HepG2 (cell line): ENCODE data around the gene SYNDIG1. TPM values are rescaled to one million over a fixed set of nuclear protein-coding genes. Genes with fewer than 3 reads are reported as not detected.
A peak's percentile ranks its signal among the peaks of the same experiment; 100 is the strongest.

ENCODE experiments used
- ATAC-seq: fragments of 200-7000 bp; cut with Tn5 transposase; 3 replicates; pipeline ENCODE4 v1.9.1; 2020; ENCODE audit warnings: mild to moderate bottlenecking, moderate library complexity
- BruUV-seq: library from RNA; stranded (reverse); fragments of 400-500 nt; replicated peaks from 2 replicates; lab custom pipeline; 2021; lab: Mats Ljungman, UMichigan
- CTCF ChIA-PET: fragments of 300-600 bp; formaldehyde crosslinking; extraction: SDS; loops from one replicate; lab custom pipeline; 2021; ENCODE audit warnings: low total read pairs, inconsistent platforms, low intra/inter-chr PET ratio; lab: Yijun Ruan, JAX
- POLR2A ChIA-PET: fragments of 350-600 bp; sonication (Branson Sonifier 250); formaldehyde crosslinking; loops from one replicate; lab custom pipeline; 2020; ENCODE audit warnings: antibody characterized with exemption, inconsistent platforms; lab: Yijun Ruan, JAX
- DNase-seq: peaks from one replicate; pipeline ENCODE4 v3.0.0-alpha.2; 2015; ENCODE audit warnings: low spot score
- FAIRE-seq: peaks from 3 replicates; lab custom pipeline; 2011; peaks lifted over from hg19 to GRCh38; lab: Jason Lieb, UNC
- H2AFZ ChIP-seq: one replicate; pipeline ENCODE4 v1.6.1; 2011; ENCODE audit warnings: low read length, inconsistent platforms
- H3K27ac ChIP-seq: fragments of 300-600 bp; 3 replicates; pipeline ENCODE4 v1.8.0; 2011; ENCODE audit warnings: mixed run types, mild to moderate bottlenecking, mixed read lengths, low read length, inconsistent platforms; ENCODE audit not compliant: insufficient read depth; ENCODE audit errors: extremely low read length
- H3K27me3 ChIP-seq, 2 experiments: fragments of 200-600 bp in 1 of 2; 2 replicates in 1 of 2; 3 replicates in 1 of 2; pipeline versions ENCODE4 v1.6.0 to v1.8.0; 2011; ENCODE audit warnings: low read length in 2 of 2, mild to moderate bottlenecking in 2 of 2, moderate library complexity in 2 of 2, inconsistent platforms in 1 of 2; ENCODE audit not compliant: insufficient read depth in 2 of 2, control insufficient read depth in 1 of 2
- H3K36me3 ChIP-seq, 2 experiments: fragments of 200-600 bp in 1 of 2; replicated peaks in 1 of 2; 2 replicates in 1 of 2; 3 replicates in 1 of 2; pipeline versions ENCODE4 v1.5.1 to v1.8.0; 2011; ENCODE audit warnings: low read length in 2 of 2, inconsistent platforms in 1 of 2; ENCODE audit not compliant: insufficient read depth in 2 of 2, control insufficient read depth in 1 of 2
- H3K4me1 ChIP-seq: 2 replicates; pipeline ENCODE4 v1.5.1; 2012; ENCODE audit warnings: low read length, inconsistent platforms; ENCODE audit not compliant: insufficient read depth
- H3K4me2 ChIP-seq: 2 replicates; pipeline ENCODE4 v1.6.0; 2011; ENCODE audit warnings: low read depth, low read length, inconsistent platforms
- H3K4me3 ChIP-seq, 3 experiments: fragments of 200-600 bp in 1 of 3; sonication (generic), shearing (Covaris generic) in 1 of 3; replicated peaks in 1 of 3; 2 replicates each; pipeline ENCODE4 v1.5.1; 2011 to 2016; ENCODE audit warnings: low read length in 3 of 3, inconsistent platforms in 2 of 3, low read depth in 2 of 3, mild to moderate bottlenecking in 2 of 3, control low read depth in 1 of 3, mixed read lengths in 1 of 3; ENCODE audit not compliant: insufficient read depth in 1 of 3
- H3K79me2 ChIP-seq: one replicate; pipeline ENCODE4 v1.6.1; 2011; ENCODE audit warnings: low read length, inconsistent platforms; ENCODE audit not compliant: insufficient read depth
- H3K9ac ChIP-seq: 2 replicates; pipeline ENCODE4 v1.6.0; 2011; ENCODE audit warnings: mild to moderate bottlenecking, low read depth, low read length, inconsistent platforms; ENCODE audit not compliant: insufficient read depth
- H3K9me3 ChIP-seq: 2 replicates; pipeline ENCODE4 v1.5.1; 2012; ENCODE audit warnings: mild to moderate bottlenecking, low read length
- H4K20me1 ChIP-seq: 2 replicates; pipeline ENCODE4 v1.6.0; 2011; ENCODE audit warnings: inconsistent platforms, mild to moderate bottlenecking, low read length, moderate library complexity; ENCODE audit not compliant: insufficient read depth
- CEBPB ChIP-seq: IDR thresholded peaks from 2 replicates; pipeline ENCODE4 v1.6.1; 2011; ENCODE audit warnings: low read depth, low read length, improper control_type of control experiment, borderline replicate concordance
- GABPA ChIP-seq, 2 experiments: IDR thresholded peaks; 2 replicates each; pipeline ENCODE4 v1.6.1; 2011 to 2016; ENCODE audit warnings: low read depth in 2 of 2, low read length in 1 of 2, missing biosample characterization in 1 of 2, missing genetic modification characterization in 1 of 2
- GPN1 ChIP-seq: sonication (generic); formaldehyde crosslinking; IDR thresholded peaks from 2 replicates; pipeline ENCODE4 v1.5.1; 2020; ENCODE audit warnings: missing genetic modification reagents, borderline replicate concordance
- GTF2F1 ChIP-seq: fragments of 150-350 bp; IDR thresholded peaks from 2 replicates; pipeline ENCODE4 v1.6.1; 2014; ENCODE audit warnings: low read length
- HNRNPH1 ChIP-seq: fragments of 200-400 bp; formaldehyde crosslinking; optimal IDR thresholded peaks from 2 replicates; pipeline ENCODE3; 2017; ENCODE audit warnings: mild to moderate bottlenecking, low read depth, low read length
- NFRKB ChIP-seq: fragments of 450-650 bp; IDR thresholded peaks from 2 replicates; pipeline ENCODE4 v1.6.1; 2017
- ZNF7 ChIP-seq: IDR thresholded peaks from 2 replicates; pipeline ENCODE4 v1.6.1; 2016; ENCODE audit warnings: missing biosample characterization, missing genetic modification reagents
- ZNF816 ChIP-seq: sonication (generic); formaldehyde crosslinking; IDR thresholded peaks from 2 replicates; pipeline ENCODE4 v1.8.0; 2022; ENCODE audit warnings: missing genetic modification reagents, mild to moderate bottlenecking, borderline replicate concordance
- WGBS: methylation state at CpG from one replicate; pipeline ENCODE4 v1.1.6; 2017; ENCODE audit warnings: low lambda C conversion rate; 5-methylcytosine and 5-hydroxymethylcytosine counted together
- in situ Hi-C: cut with HindIII; loops from 2 replicates; pipeline ENCODE4 v1.10.0; 2017; ENCODE audit warnings: low pct_unique_long_range_greater_than_20kb; ENCODE audit not compliant: extremely low pct_ligation_motif_present
- intact Hi-C: fragments of 100-400 bp; cut with micrococcal nuclease; formaldehyde crosslinking; loops from one replicate; pipeline ENCODE4 v1.10.0; 2022; ENCODE audit not compliant: unreplicated experiment
- polyA plus RNA-seq, 8 experiments: library from polyadenylated mRNA; depleted of rRNA in 3 of 8; stranded (reverse) in 7 of 8; unstranded in 1 of 8; fragments of >200 nt; fragmentation: Illumina TruSeq in 4 of 8; extraction: Trizol in 4 of 8; gene quantifications; 2 replicates each; pipeline versions ENCODE4 v1.2.1 to v1.2.3, GENCODE V29; 2011 to 2016; ENCODE audit warnings: low read depth in 4 of 8, missing spikeins in 1 of 8, mixed read lengths in 1 of 8; ENCODE audit not compliant: insufficient read depth in 1 of 8
- total RNA-seq, 5 experiments: library from RNA; depleted of rRNA; stranded (reverse); fragments of >200 nt; fragmentation: Illumina TruSeq; extraction: Trizol; gene quantifications; 2 replicates each; pipeline ENCODE4 v1.2.3, GENCODE V29; 2016; ENCODE audit warnings: low read depth in 1 of 5
- TF ChIP-seq, protein P1 (sequence below): sonication (generic); formaldehyde crosslinking; IDR thresholded peaks from 2 replicates; pipeline ENCODE4 v1.4.0; 2020; ENCODE audit warnings: low read depth, mild to moderate bottlenecking, missing genetic modification reagents

SYNDIG1 gene
- total and polyA plus RNA-seq, 2 of the 13 experiments (the other 11 are each of a cell fraction or from before 2014, with no cell fraction given) = not detected

DNA sequence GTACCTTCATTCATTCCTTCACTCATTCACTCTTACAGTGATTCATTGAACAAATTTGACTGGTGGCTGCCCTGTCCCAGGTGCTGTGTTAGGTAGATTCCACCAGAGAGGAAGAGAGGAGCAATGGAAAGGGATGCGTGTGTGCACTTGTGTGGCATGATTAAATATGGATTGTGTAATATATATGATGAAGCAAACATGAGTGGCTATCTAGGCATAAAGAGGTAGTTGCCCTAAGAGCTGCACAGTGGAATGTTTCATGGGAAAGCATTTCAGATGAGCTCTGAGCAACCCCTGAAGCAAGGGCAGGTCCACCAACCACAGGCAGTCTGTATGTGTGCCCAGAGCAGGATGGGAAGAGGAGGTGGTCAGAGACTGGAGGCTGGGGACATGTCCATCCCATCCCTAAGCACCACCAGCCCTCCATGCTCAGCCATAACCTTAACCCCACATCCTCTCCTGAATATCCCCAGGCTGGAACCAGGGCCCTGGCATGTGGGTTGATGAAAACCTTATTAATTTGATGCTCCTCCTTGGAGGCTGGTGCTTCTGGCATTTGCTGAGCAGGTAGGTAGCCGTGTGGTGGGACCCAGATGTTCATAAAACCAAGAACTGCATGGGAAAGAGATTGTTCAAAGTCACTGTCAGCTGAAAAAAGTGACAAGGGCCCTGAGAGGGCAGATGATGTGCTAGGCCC, 226.2 kb downstream of the SYNDIG1 start:
- Histone ChIP-seq H3K9me3 (no peaks in the 10 kb centered on the region), H3K79me2 (no peaks in the 10 kb centered on the region), H3K9ac (no peak overlapping the region), H3K4me3 (no peak overlapping the region), H2AFZ (no peak overlapping the region), H3K4me1 (no peaks in the 10 kb centered on the region), H4K20me1 (no peaks in the 10 kb centered on the region), H3K4me2 (no peak overlapping the region), H3K27ac (no peak overlapping the region), H3K27me3 (peaks cover 12 to 61% of the 10 kb centered on the region in 2 experiments; a peak in 3 of 5 replicates), H3K36me3 (no peaks in the 10 kb centered on the region)
- DNase-seq = no peak
- intact Hi-C loops = no loop called here
- 0% methylated on average over 2 of the region's 2 CpGs for WGBS
- no TSS peak for BruUV-seq
- no peak for TF ChIP-seq NFRKB
- no peak for TF ChIP-seq GABPA (IDR thresholded peaks at IDR 0.05; ENCODE audit: low read depth, low read length)
- no peak for TF ChIP-seq GABPA (CRISPR knock-in tag; IDR thresholded peaks at IDR 0.05; ENCODE audit: low read depth)
- peak; percentile 35; the same call in 1 of the 2 replicates for TF ChIP-seq CEBPB
- TF ChIP-seq HNRNPH1 = no peak
- no peak for TF ChIP-seq GPN1
- no peak for TF ChIP-seq ZNF816 (CRISPR knock-in tag)
- no peak for ATAC-seq
- ChIA-PET CTCF (no interaction called here), POLR2A (no interaction called here)
- FAIRE-seq = no peak
- in situ Hi-C loops = no loop called here

DNA sequence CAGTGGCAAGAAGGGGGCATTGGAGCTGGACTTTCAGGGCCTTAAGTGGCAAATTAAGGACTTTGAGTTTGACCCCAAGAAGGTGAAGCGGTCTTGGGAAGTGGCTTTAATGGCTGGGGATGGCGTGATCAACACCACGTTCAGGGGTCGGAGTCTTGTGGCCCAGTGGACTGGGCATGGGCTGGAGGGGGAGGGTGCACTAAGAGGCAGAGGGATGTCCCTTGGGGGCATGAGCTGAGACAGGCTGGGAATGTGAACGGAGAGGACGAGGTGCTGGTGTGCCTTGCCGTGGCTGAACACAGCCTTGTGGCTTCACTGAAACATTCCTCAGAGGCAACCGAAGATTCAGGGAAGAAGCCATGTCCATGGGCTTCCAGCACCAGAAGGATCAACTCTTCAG, 227.0 kb downstream of the SYNDIG1 start:
- ChIA-PET POLR2A (no interaction called here), CTCF (no interaction called here)
- DNase-seq = no peak
- FAIRE-seq = no peak
- Histone ChIP-seq H3K4me3 (no peak overlapping the region), H3K4me2 (no peak overlapping the region), H3K9ac (no peak overlapping the region), H3K36me3 (no peaks in the 10 kb centered on the region), H3K27me3 (peaks cover 12 to 61% of the 10 kb centered on the region in 2 experiments; a peak in 3 of 5 replicates), H3K27ac (no peak overlapping the region), H4K20me1 (no peaks in the 10 kb centered on the region), H2AFZ (no peak overlapping the region), H3K79me2 (no peaks in the 10 kb centered on the region), H3K9me3 (no peaks in the 10 kb centered on the region), H3K4me1 (no peaks in the 10 kb centered on the region)
- TF ChIP-seq GTF2F1 (no peak), ZNF7 (CRISPR knock-in tag) (no peak)
- TF ChIP-seq, protein P1, sequence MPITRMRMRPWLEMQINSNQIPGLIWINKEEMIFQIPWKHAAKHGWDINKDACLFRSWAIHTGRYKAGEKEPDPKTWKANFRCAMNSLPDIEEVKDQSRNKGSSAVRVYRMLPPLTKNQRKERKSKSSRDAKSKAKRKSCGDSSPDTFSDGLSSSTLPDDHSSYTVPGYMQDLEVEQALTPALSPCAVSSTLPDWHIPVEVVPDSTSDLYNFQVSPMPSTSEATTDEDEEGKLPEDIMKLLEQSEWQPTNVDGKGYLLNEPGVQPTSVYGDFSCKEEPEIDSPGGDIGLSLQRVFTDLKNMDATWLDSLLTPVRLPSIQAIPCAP = no peak
- intact Hi-C loops (no loop called here), in situ Hi-C loops (no loop called here)
- WGBS = 21% methylated on average over 8 of the region's 8 CpGs
- BruUV-seq = no TSS peak
- ATAC-seq = no peak
